HG02938 (cell line): ENCODE measurements around the gene APIP.

ENCODE experiments used
- ATAC-seq: cut with Tn5 transposase; IDR thresholded peaks from one replicate; pipeline ENCODE4 v1.9.1; 2021; ENCODE audit warnings: mild to moderate bottlenecking, moderate library complexity; ENCODE audit not compliant: unreplicated experiment

Gene APIP

DNA sequence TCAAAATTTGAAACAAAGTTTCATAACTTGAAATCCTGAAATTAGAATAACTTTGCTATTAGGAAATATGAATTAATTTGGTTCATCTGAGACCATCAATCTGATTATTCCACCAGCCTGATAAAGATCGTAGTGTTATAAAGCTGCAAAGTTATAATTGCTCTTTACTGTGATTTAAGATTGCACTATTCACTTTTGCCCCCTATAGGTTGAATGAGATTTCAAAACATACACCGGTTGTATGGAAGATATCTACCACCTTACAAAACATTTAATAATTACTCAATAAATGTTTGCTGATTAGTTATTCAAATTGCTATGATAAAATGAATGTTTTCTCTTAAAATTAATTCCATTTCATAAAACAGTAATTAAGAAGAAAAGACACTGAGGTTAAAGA, 26.1 kb downstream of the APIP start:
- no peak for ATAC-seq

GRCh38 chr11:34887260-34887659, 28.9 kb downstream of the APIP start:
- ATAC-seq = no peak

GRCh38 chr11:34886609-34887008, 29.6 kb downstream of the APIP start:
- ATAC-seq = no peak

GRCh38 chr11:34881900-34882299, 34.3 kb downstream of the APIP start:
- no peak for ATAC-seq

- ATAC-seq = no peak
Observed at GRCh38 chr11:34877375-34877975, 38.7 kb downstream of the APIP start.

DNA sequence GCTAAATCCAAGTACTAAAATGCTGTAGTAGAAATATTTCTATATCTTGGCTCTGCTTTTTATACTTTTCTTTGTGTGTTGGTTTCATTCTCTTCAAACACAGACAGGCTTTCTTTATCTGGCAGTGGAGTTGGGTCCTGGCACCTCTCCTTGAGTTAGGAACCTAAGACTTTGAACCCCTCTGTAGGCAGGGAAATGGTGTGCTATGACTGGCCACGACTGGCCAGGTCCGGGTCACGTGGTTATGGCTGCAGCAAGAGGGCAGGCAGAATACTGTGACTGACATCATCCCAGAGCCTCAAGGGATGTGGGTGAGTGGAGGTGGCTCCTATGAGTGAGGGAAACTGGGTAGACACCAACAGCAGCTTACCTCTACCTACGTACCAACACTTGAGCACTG, 42.0 kb downstream of the APIP start:
- ATAC-seq = no peak

GRCh38 chr11:34870548-34871196, 45.5 kb downstream of the APIP start:
- ATAC-seq = no peak

- peak; percentile 59 for ATAC-seq
Observed at GRCh38 chr11:34869425-34869824, 46.8 kb downstream of the APIP start.

- no peak for ATAC-seq
Observed at GRCh38 chr11:34866375-34866774, 49.8 kb downstream of the APIP start.

- ATAC-seq = no peak
Observed at GRCh38 chr11:34865261-34865660, 50.9 kb downstream of the APIP start.

GRCh38 chr11:34864424-34864823, 51.8 kb downstream of the APIP start:
- no peak for ATAC-seq

DNA sequence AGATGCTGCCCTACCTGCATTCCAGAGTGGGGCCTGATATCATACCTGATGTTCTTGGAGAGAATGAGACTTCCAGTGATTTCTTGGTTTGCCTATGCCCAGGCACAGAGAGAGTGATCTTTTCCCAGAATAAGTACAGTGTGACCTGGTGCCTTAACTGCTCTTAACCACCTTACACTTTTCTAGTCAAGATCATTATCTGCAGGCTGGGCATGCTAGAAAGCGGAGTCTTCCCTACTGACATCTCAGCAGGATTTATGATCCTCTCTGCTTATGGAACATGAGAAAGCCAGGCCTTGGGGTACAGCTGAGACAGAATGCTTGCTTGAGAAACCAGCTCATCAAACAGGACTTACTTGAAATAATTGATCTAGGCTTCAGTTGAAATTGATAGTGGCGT, 53.1 kb downstream of the APIP start:
- no peak for ATAC-seq

DNA sequence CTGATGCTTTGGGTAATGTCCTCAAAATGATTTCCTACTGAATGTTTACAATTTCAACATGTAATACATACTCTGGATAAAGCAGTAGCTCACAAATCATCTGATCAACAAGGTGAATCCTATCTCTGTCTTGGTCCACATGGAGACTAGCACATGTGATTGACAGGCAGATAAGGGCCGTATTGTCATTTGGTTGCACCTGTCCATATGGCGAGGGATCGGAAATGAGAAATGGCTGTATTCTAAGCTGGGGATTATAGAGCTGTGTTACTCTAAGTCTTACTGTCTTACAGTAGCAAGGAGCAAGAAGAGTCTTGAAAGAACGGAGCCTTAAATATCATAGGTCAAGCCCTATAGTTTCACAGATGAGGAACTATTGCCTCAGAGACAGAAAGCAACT, 55.7 kb downstream of the APIP start:
- no peak for ATAC-seq

GRCh38 chr11:34860034-34860433, 56.1 kb downstream of the APIP start:
- ATAC-seq = no peak

DNA sequence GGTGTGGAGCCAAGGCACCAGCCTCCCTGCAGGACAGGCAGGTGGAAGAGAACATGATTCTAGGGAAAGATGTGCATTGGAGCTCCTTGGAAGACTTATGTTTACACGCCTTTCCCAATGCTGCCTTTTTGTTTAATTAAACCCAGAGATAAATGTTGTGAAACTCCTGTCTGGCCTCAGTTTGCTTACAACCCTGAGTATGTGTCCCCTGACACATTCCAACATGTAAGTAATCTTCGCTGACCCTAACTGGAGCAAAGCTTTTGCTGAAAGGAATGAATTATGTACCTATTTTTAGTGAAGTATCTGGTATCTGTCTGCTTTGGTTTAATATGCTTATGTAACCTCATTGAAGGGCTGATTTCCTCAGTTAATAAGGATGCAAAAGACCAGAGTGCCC, 56.7 kb downstream of the APIP start:
- ATAC-seq = no peak

DNA sequence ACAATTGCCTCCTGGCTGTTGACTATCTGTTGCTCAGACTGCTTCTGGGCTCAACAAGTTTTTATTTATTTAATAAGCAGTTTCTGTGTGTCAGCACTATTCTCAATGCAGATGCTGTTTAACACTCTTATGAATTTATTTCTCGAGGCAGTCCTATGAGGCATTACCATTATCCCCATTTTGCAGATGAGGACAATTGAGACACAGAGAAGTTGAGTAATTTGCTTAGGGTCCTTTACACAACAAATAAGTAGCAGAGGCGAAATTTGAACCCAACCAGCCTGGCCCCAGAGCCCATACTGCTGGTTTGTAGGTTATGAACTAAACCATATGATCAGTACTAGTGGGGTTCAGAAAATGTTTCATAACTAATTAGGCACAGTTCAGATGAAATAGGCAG, 58.7 kb downstream of the APIP start:
- no peak for ATAC-seq

GRCh38 chr11:34856251-34856650, 59.9 kb downstream of the APIP start:
- ATAC-seq = no peak

GRCh38 chr11:34855754-34856095, 60.5 kb downstream of the APIP start:
- no peak for ATAC-seq

- no peak for ATAC-seq
Observed at GRCh38 chr11:34855021-34855753, 61.0 kb downstream of the APIP start.

- ATAC-seq = no peak
Observed at GRCh38 chr11:34851916-34852315, 64.3 kb downstream of the APIP start.

DNA sequence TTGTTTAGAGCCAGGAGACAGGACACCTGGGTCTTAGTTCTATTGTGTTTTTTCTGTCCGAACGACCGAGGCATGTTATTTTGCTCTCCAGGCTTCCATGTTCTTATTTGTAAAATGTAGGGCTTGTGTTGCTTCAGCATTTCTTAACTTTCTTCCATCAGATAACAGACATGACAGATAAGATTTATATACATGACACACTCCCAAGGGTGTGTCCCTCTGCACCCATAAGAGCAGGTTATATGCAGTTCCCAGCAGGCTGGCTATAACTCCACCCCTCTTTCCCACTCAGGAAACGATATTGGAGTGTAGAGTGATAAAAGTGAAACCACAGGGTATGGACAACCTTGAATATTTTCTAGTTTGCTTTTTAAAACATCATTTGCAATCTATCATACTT, 65.8 kb downstream of the APIP start:
- ATAC-seq = no peak

DNA sequence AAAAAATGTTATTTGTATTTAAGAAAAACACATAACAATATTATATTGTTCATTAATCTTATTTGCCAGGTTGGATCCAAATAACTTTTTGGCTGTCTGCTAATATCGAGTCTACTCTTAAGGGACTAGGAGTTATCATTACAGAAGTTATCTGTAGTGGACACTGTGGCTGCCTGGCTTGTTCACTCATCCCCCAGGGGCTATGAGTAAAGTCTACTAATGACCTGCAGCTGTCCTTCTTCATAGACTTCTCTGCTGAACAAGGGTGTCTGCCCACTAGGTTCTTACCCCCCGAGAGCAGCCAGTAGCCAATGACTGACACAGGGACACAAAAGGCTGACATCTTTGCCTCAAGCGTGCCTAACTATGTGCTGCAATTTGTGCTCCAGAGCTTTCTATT, 69.7 kb downstream of the APIP start:
- no peak for ATAC-seq
